Measurements from ENCODE around the gene CCDC57.

CCDC57 gene

DNA sequence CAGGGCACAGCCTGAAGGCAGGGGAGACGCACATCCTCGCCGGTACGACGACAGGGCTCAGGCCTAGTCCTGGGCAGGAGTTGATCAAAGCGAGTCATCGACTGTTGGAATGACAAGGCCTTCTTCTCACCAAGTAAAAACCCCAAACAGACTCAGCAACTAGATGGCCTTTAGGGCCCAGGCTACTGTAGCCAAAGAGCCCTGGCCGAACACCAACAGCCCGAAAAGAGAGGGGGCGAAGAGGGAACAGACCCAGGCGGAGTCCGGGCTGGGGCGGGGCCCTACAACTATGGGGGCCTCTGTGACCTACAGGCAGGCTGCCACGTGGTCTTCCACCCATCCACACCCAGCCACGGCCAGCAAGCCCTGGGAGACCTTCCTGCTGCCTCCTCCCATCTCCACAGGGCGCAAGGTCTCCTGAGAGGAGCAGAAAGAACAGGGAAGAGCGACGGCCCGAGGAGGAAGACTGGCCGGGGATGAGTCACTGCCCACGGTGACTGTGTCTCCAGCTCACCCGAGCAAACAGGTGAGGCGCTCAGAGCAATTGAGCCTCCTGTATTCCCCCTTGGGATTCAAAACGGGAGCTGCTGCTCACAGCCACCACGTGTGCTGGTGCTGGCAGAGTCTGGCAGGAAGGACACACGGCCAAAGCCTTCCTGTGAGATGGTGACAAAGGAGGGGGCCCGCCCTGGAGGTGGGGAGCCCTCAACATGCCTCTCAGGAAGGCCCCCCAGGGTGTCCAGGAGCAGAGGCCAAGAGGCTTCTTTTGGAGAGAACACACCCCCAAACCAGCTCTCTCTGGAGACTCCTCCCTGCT, 33.9 kb upstream of the CCDC57 start:
- H3K79me2 ChIP-seq (ENCODE audit: low read length) = no peaks in the 10 kb centered on the region; the same call in 1 of the 2 replicates
- no peak overlapping the region for H3K9ac ChIP-seq (ENCODE audit: low read length)
- no peak overlapping the region for H3K27ac ChIP-seq (ENCODE audit: low read length)
- H3K9me3 ChIP-seq (ENCODE audit: insufficient read depth, low read length) = no peaks in the 10 kb centered on the region
- peaks cover 59% of the 10 kb centered on the region for H3K36me3 ChIP-seq (replicated peaks; ENCODE audit: low read depth, low read length)
- 0 out of 2 replicates have a peak, but pooled peaks cover 19% of the 10 kb centered on the region for H4K20me1 ChIP-seq (ENCODE audit: insufficient read depth, low read length)
- no peak overlapping the region for H3K4me2 ChIP-seq (ENCODE audit: low read length)
- no peaks in the 10 kb centered on the region for H3K27me3 ChIP-seq (ENCODE audit: low read depth, low read length)
- H3K4me1 ChIP-seq (ENCODE audit: low read length) = no peaks in the 10 kb centered on the region
- H2AFZ ChIP-seq (ENCODE audit: low read depth, low read length) = no peak overlapping the region
- no peak for TF ChIP-seq EZH2phosphoT487 (IDR thresholded peaks at IDR 0.05; ENCODE audit: low read depth)
- TF ChIP-seq, protein P1, sequence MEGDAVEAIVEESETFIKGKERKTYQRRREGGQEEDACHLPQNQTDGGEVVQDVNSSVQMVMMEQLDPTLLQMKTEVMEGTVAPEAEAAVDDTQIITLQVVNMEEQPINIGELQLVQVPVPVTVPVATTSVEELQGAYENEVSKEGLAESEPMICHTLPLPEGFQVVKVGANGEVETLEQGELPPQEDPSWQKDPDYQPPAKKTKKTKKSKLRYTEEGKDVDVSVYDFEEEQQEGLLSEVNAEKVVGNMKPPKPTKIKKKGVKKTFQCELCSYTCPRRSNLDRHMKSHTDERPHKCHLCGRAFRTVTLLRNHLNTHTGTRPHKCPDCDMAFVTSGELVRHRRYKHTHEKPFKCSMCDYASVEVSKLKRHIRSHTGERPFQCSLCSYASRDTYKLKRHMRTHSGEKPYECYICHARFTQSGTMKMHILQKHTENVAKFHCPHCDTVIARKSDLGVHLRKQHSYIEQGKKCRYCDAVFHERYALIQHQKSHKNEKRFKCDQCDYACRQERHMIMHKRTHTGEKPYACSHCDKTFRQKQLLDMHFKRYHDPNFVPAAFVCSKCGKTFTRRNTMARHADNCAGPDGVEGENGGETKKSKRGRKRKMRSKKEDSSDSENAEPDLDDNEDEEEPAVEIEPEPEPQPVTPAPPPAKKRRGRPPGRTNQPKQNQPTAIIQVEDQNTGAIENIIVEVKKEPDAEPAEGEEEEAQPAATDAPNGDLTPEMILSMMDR (IDR thresholded peaks at IDR 0.05; ENCODE audit: low read depth, low read length) = no peak
- H3K4me3 ChIP-seq (ENCODE audit: low read length) = no peak overlapping the region

DNA sequence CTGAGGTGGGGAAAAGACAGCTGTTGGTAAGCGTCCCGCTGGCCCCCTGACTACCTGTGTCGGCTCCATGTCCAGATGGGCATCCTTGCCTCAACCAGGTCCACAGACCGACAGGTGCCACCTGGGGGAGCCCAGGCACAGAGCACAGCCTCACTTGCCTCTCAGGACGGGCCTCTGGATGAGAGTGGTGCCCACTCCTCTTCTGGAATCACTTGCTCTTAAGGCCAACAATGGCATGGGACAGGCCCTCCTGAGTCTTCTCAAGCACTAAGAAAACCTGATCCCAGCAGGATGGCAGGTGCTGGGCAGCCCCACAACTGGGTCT, 33.4 kb upstream of the CCDC57 start:
- Histone ChIP-seq H3K9ac (ENCODE audit: low read length) (no peak overlapping the region), H3K27ac (ENCODE audit: low read length) (no peak overlapping the region), H2AFZ (ENCODE audit: low read depth, low read length) (no peak overlapping the region), H4K20me1 (ENCODE audit: insufficient read depth, low read length) (0 out of 2 replicates have a peak, but pooled peaks cover 19% of the 10 kb centered on the region), H3K79me2 (ENCODE audit: low read length) (no peaks in the 10 kb centered on the region; the same call in 1 of the 2 replicates), H3K4me1 (ENCODE audit: low read length) (no peaks in the 10 kb centered on the region), H3K4me3 (ENCODE audit: low read length) (no peak overlapping the region), H3K4me2 (ENCODE audit: low read length) (no peak overlapping the region), H3K36me3 (replicated peaks; ENCODE audit: low read depth, low read length) (peaks cover 53% of the 10 kb centered on the region), H3K9me3 (ENCODE audit: insufficient read depth, low read length) (no peaks in the 10 kb centered on the region), H3K27me3 (ENCODE audit: low read depth, low read length) (no peaks in the 10 kb centered on the region)
- TF ChIP-seq, protein P1 (IDR thresholded peaks at IDR 0.05; ENCODE audit: low read depth, low read length) = no peak
- TF ChIP-seq EZH2phosphoT487 (IDR thresholded peaks at IDR 0.05; ENCODE audit: low read depth) = no peak

DNA sequence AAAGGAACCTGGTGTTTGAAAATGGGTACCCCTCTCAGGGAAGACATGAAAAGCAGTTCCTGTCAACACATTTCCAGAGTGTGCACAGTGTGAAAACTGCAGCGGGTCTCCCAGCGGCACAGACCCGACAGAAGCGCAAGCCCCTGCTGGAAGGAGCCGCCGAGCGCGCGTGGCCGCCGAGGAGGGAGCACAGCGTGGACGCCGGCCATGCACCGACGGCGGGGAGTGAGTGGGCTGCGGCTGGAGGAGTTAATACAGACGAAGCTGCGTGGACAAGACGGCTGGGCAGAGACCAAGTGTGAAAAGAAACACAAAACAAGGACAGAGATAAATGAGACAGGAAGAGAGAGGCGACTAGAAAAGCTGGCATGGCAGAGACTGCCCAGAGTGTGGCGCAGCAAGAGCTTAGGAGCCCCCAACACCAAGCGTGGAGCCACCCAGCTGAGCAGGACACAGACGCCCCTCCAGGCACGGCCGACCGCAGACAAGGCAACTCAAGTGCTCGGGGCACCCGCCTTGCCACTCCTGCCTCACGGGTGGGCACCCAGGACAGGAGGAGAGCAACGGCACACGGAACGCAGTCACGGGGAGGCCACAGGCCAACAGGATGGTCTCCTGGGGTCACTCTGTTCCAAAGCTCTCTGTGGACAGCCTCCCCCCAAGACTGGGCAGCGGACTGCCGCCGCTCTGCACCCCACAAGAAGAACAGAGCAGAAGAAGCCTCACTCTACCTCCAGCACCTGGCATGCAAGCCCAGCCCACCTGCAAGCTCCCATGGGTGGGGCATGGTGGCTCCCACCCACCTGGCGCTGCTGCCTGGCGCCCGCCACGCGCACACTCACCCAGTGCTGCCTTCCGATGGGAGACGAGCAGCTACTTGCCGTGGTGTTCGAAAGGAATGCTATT, 32.7 kb upstream of the CCDC57 start:
- Histone ChIP-seq H3K79me2 (ENCODE audit: low read length) (no peaks in the 10 kb centered on the region; the same call in 1 of the 2 replicates), H2AFZ (ENCODE audit: low read depth, low read length) (no peak overlapping the region), H3K4me1 (ENCODE audit: low read length) (no peaks in the 10 kb centered on the region), H3K4me2 (ENCODE audit: low read length) (no peak overlapping the region), H3K4me3 (ENCODE audit: low read length) (no peak overlapping the region), H4K20me1 (ENCODE audit: insufficient read depth, low read length) (0 out of 2 replicates have a peak, but pooled peaks cover 19% of the 10 kb centered on the region), H3K27ac (ENCODE audit: low read length) (no peak overlapping the region), H3K36me3 (replicated peaks; ENCODE audit: low read depth, low read length) (peaks cover 48% of the 10 kb centered on the region), H3K9ac (ENCODE audit: low read length) (no peak overlapping the region), H3K27me3 (ENCODE audit: low read depth, low read length) (no peaks in the 10 kb centered on the region), H3K9me3 (ENCODE audit: insufficient read depth, low read length) (no peaks in the 10 kb centered on the region)
- TF ChIP-seq EZH2phosphoT487 (IDR thresholded peaks at IDR 0.05; ENCODE audit: low read depth) = no peak
- TF ChIP-seq, protein P1 (IDR thresholded peaks at IDR 0.05; ENCODE audit: low read depth, low read length) = no peak

All from OCI-LY3 (cell line).